ENCODE measurements around the gene RANBP3.

DNA sequence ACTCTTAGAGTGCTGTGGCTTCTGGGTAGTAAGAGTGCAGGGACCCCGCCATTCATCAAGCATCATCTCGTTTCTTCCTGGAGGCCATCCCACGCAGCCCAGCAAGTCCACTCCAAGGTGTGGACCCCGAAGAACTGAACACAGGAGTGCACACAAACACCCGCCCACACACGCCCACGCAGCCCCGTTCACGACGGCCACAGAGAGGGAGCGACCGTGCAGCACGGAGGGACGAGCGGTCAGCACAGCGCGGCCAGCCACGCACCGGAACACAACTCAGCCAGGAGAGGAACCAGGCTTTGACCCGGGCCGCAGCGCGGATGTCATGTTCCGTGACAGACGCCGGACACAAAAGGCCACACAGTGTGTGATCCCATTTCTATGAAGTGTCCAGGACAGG, 18.2 kb upstream of the RANBP3 start:
- TF ChIP-seq, protein P1, sequence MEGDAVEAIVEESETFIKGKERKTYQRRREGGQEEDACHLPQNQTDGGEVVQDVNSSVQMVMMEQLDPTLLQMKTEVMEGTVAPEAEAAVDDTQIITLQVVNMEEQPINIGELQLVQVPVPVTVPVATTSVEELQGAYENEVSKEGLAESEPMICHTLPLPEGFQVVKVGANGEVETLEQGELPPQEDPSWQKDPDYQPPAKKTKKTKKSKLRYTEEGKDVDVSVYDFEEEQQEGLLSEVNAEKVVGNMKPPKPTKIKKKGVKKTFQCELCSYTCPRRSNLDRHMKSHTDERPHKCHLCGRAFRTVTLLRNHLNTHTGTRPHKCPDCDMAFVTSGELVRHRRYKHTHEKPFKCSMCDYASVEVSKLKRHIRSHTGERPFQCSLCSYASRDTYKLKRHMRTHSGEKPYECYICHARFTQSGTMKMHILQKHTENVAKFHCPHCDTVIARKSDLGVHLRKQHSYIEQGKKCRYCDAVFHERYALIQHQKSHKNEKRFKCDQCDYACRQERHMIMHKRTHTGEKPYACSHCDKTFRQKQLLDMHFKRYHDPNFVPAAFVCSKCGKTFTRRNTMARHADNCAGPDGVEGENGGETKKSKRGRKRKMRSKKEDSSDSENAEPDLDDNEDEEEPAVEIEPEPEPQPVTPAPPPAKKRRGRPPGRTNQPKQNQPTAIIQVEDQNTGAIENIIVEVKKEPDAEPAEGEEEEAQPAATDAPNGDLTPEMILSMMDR (IDR thresholded peaks at IDR 0.05), result no peak
- TF ChIP-seq YY1 (IDR thresholded peaks at IDR 0.05; ENCODE audit: low read depth) (no peak), ELF1 (IDR thresholded peaks at IDR 0.05) (no peak)
- TF ChIP-seq, protein P2, sequence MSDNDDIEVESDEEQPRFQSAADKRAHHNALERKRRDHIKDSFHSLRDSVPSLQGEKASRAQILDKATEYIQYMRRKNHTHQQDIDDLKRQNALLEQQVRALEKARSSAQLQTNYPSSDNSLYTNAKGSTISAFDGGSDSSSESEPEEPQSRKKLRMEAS (IDR thresholded peaks at IDR 0.05; ENCODE audit: low read depth), result no peak
- TF ChIP-seq, protein P3, sequence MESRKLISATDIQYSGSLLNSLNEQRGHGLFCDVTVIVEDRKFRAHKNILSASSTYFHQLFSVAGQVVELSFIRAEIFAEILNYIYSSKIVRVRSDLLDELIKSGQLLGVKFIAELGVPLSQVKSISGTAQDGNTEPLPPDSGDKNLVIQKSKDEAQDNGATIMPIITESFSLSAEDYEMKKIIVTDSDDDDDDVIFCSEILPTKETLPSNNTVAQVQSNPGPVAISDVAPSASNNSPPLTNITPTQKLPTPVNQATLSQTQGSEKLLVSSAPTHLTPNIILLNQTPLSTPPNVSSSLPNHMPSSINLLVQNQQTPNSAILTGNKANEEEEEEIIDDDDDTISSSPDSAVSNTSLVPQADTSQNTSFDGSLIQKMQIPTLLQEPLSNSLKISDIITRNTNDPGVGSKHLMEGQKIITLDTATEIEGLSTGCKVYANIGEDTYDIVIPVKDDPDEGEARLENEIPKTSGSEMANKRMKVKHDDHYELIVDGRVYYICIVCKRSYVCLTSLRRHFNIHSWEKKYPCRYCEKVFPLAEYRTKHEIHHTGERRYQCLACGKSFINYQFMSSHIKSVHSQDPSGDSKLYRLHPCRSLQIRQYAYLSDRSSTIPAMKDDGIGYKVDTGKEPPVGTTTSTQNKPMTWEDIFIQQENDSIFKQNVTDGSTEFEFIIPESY (IDR thresholded peaks at IDR 0.05; ENCODE audit: borderline replicate concordance, low read depth), result no peak
